Left ventricle myocardium superior (tissue), 1 donor: ENCODE data around the gene ALDH16A1. TPM values are rescaled to one million over a fixed set of nuclear protein-coding genes. Genes with fewer than 3 reads are reported as not detected.

Source experiments
- microRNA-seq: library from miRNA; unstranded; fragments of <30 nt; microRNA quantifications from one replicate; pipeline ENCODE4 v1.2.0, GENCODE V29; 2020; ENCODE audit warnings: borderline number of aligned reads
- total RNA-seq: library from RNA; stranded (reverse); fragmentation: NEBNext Ultra II Directional; extraction: Animal tissue kit (Norgen Biotek cat#: 25700); gene quantifications from one replicate; pipeline ENCODE4 v1.2.1, GENCODE V29; 2021
- donor health status: DM: no; HTN: yes; CAD: no; lungs with severe emphysema.

ALDH16A1 gene
- total RNA-seq, 1 donor from 2014 or later, result 11.5 TPM

Small RNA genes lying within 50 kb of the gene (microRNA-seq; reads per million reads assigned to microRNA genes)
- 310 reads per million, percentile 61 among the genes with 10 or more reads in this experiment for gene MIR150

Other genes with a start within 250 kb of the ALDH16A1 start
- gene SLC6A16, start 128.0 kb upstream of the ALDH16A1 start, total RNA-seq, result 1.1 TPM
- 6.5 TPM for gene CD37, start 117.8 kb upstream of the ALDH16A1 start, total RNA-seq
- gene TEAD2, start 90.8 kb upstream of the ALDH16A1 start, total RNA-seq, result 62.7 TPM
- gene DKKL1, start 89.3 kb upstream of the ALDH16A1 start, total RNA-seq, result not detected
- not detected for gene KASH5, start 65.0 kb upstream of the ALDH16A1 start, total RNA-seq
- not detected for gene PTH2, start 29.8 kb upstream of the ALDH16A1 start, total RNA-seq
- not detected for gene GFY, start 27.8 kb upstream of the ALDH16A1 start, total RNA-seq
- 1.4 TPM for gene SLC17A7, start 11.7 kb upstream of the ALDH16A1 start, total RNA-seq
- 29.6 TPM for gene PIH1D1, start 1.4 kb upstream of the ALDH16A1 start, total RNA-seq
- 5.9 TPM for gene FLT3LG, start 21.0 kb downstream of the ALDH16A1 start, total RNA-seq
- gene RPL13A, start 34.4 kb downstream of the ALDH16A1 start, total RNA-seq, result 1,289 TPM
- gene RPS11, start 43.2 kb downstream of the ALDH16A1 start, total RNA-seq, result 1,034 TPM
- gene FCGRT, start 59.4 kb downstream of the ALDH16A1 start, total RNA-seq, result 84.7 TPM
- gene RCN3, start 74.8 kb downstream of the ALDH16A1 start, total RNA-seq, result 8.5 TPM
- 46.7 TPM for gene NOSIP, start 127.3 kb downstream of the ALDH16A1 start, total RNA-seq
- gene PRRG2, start 128.1 kb downstream of the ALDH16A1 start, total RNA-seq, result 1.3 TPM
- gene PRR12, start 138.0 kb downstream of the ALDH16A1 start, total RNA-seq, result 15.6 TPM
- 100 TPM for gene RRAS, start 186.9 kb downstream of the ALDH16A1 start, total RNA-seq
- gene SCAF1, start 189.0 kb downstream of the ALDH16A1 start, total RNA-seq, result 44.9 TPM
- gene IRF3, start 212.6 kb downstream of the ALDH16A1 start, total RNA-seq, result 40.6 TPM
- 11.5 TPM for gene BCL2L12, start 212.7 kb downstream of the ALDH16A1 start, total RNA-seq
- 130 TPM for gene PRMT1, start 224.0 kb downstream of the ALDH16A1 start, total RNA-seq
- 0.87 TPM for gene ADM5, start 236.4 kb downstream of the ALDH16A1 start, total RNA-seq
- gene CPT1C, start 237.9 kb downstream of the ALDH16A1 start, total RNA-seq, result 3.1 TPM